HepG2 (cell line): Measurements from ENCODE around the gene ALDH3A2. TPM values are rescaled to one million over a fixed set of nuclear protein-coding genes. Genes with fewer than 3 reads are reported as not detected.

Source experiments
- FOXA3 ChIP-seq: IDR thresholded peaks from 2 replicates; pipeline ENCODE4 v1.6.1; 2016; ENCODE audit warnings: missing genetic modification reagents, missing compliant biosample characterization
- HHEX ChIP-seq: IDR thresholded peaks from 2 replicates; pipeline ENCODE4 v1.6.1; 2016; ENCODE audit warnings: control low read depth
- IRX3 ChIP-seq: sonication (generic); formaldehyde crosslinking; IDR thresholded peaks from 2 replicates; pipeline ENCODE4 v1.8.1; 2023; ENCODE audit warnings: mild to moderate bottlenecking, low read depth, missing genetic modification reagents, borderline replicate concordance
- NFKB2 ChIP-seq: sonication (generic); formaldehyde crosslinking; IDR thresholded peaks from 2 replicates; pipeline ENCODE4 v1.4.0; 2020; ENCODE audit warnings: missing genetic modification reagents, borderline replicate concordance
- POLR2A ChIP-seq, 2 experiments: IDR thresholded peaks; 2 replicates each; pipeline ENCODE4 v1.6.1; 2011; ENCODE audit warnings: low read depth in 2 of 2, low read length in 2 of 2, mild to moderate bottlenecking in 1 of 2, moderate library complexity in 1 of 2; ENCODE audit not compliant: insufficient read depth in 1 of 2
- RBM22 ChIP-seq: fragments of 200-400 bp; formaldehyde crosslinking; optimal IDR thresholded peaks from 2 replicates; pipeline ENCODE3; 2017; ENCODE audit warnings: mild to moderate bottlenecking, low read length, moderate library complexity
- RXRB ChIP-seq: IDR thresholded peaks from 2 replicates; pipeline ENCODE4 v1.6.1; 2016; ENCODE audit warnings: borderline replicate concordance, missing genetic modification reagents, missing compliant biosample characterization
- SALL1 ChIP-seq: sonication (generic); formaldehyde crosslinking; IDR thresholded peaks from 2 replicates; pipeline ENCODE4 v1.8.0; 2022; ENCODE audit warnings: mild to moderate bottlenecking, missing genetic modification reagents
- XBP1 ChIP-seq: sonication (generic); formaldehyde crosslinking; IDR thresholded peaks from 2 replicates; pipeline ENCODE4 v1.5.0; 2020; ENCODE audit warnings: missing genetic modification reagents
- ZMYM3 ChIP-seq: sonication (generic); formaldehyde crosslinking; IDR thresholded peaks from 2 replicates; pipeline ENCODE4 v1.5.1; 2020; ENCODE audit warnings: mild to moderate bottlenecking, missing genetic modification reagents
- ZNF101 ChIP-seq: sonication (generic); formaldehyde crosslinking; IDR thresholded peaks from 2 replicates; pipeline ENCODE4 v1.4.0; 2020; ENCODE audit warnings: mild to moderate bottlenecking, low read depth, missing genetic modification reagents, borderline replicate concordance
- ZNF749 ChIP-seq: sonication (generic); formaldehyde crosslinking; IDR thresholded peaks from 2 replicates; pipeline ENCODE4 v1.8.0; 2022; ENCODE audit warnings: mild to moderate bottlenecking, missing genetic modification reagents, moderate library complexity, borderline replicate concordance
- polyA plus RNA-seq, 8 experiments: library from polyadenylated mRNA; depleted of rRNA in 3 of 8; stranded (reverse) in 7 of 8; unstranded in 1 of 8; fragments of >200 nt; fragmentation: Illumina TruSeq in 4 of 8; extraction: Trizol in 4 of 8; gene quantifications; 2 replicates each; pipeline versions ENCODE4 v1.2.1 to v1.2.3, GENCODE V29; 2011 to 2016; ENCODE audit warnings: low read depth in 4 of 8, missing spikeins in 1 of 8, mixed read lengths in 1 of 8; ENCODE audit not compliant: insufficient read depth in 1 of 8
- total RNA-seq, 5 experiments: library from RNA; depleted of rRNA; stranded (reverse); fragments of >200 nt; fragmentation: Illumina TruSeq; extraction: Trizol; gene quantifications; 2 replicates each; pipeline ENCODE4 v1.2.3, GENCODE V29; 2016; ENCODE audit warnings: low read depth in 1 of 5
- TF ChIP-seq, protein P1 (sequence below): sonication (generic); formaldehyde crosslinking; IDR thresholded peaks from 2 replicates; pipeline ENCODE4 v1.5.1; 2020; ENCODE audit warnings: mild to moderate bottlenecking, missing genetic modification reagents
- TF ChIP-seq, protein P2 (sequence below): sonication (generic); formaldehyde crosslinking; conservative IDR thresholded peaks from 2 replicates; pipeline ENCODE4 v1.4.0; 2020; ENCODE audit warnings: mild to moderate bottlenecking, missing genetic modification reagents, moderate library complexity
- TF ChIP-seq, protein P3 (sequence below): sonication (generic); formaldehyde crosslinking; IDR thresholded peaks from 2 replicates; pipeline ENCODE4 v1.8.1; 2023; ENCODE audit warnings: missing genetic modification reagents, mild to moderate bottlenecking, borderline replicate concordance
- TF ChIP-seq, protein P4 (sequence below): sonication (generic); formaldehyde crosslinking; IDR thresholded peaks from 2 replicates; pipeline ENCODE4 v1.5.0; 2020; ENCODE audit warnings: missing genetic modification reagents, mild to moderate bottlenecking, borderline replicate concordance
- TF ChIP-seq, protein P5 (sequence below): sonication (generic); formaldehyde crosslinking; IDR thresholded peaks from 2 replicates; pipeline ENCODE4 v1.4.0; 2020; ENCODE audit warnings: low read depth, missing genetic modification reagents

The ALDH3A2 gene
- total and polyA plus RNA-seq, 2 of the 13 experiments (the other 11 are each of a cell fraction or from before 2014, with no cell fraction given) = 80.8 to 180 TPM

DNA sequence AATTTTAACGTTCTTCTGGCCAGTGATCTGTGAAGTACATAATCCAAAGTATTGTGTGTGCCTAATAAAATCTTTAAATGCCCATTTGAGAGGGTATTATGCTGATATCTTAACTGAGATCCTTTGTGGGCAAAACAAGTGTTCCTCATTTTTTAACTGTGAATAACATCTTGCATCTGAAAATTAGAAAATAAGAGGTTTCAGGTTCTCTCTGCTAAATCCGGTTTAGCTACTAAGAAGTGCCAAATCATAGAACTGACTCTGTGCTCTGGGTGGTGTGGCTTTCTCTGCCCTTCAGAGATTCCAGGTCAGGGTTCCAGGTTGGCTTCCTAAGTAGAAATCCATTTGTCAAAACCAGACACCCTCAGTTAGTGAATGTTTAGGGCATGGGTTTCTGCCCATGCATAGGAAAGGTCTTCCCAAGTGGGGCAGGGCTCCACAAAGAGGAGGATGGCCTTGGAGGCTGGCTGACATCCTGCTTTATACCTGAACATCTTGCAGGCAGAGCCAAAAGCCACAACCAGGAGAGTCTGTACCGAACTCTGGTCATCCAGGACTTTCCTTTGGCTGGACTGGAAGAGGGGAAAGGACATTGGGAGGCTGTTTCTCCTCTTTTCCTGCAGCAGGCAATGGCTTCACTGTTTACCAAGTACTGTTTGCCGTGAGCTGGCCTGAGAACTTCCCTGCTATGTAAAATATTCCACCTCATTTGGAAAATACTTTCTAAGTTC is 8.5 kb downstream of the ALDH3A2 start (continued):
- TF ChIP-seq, protein P1, sequence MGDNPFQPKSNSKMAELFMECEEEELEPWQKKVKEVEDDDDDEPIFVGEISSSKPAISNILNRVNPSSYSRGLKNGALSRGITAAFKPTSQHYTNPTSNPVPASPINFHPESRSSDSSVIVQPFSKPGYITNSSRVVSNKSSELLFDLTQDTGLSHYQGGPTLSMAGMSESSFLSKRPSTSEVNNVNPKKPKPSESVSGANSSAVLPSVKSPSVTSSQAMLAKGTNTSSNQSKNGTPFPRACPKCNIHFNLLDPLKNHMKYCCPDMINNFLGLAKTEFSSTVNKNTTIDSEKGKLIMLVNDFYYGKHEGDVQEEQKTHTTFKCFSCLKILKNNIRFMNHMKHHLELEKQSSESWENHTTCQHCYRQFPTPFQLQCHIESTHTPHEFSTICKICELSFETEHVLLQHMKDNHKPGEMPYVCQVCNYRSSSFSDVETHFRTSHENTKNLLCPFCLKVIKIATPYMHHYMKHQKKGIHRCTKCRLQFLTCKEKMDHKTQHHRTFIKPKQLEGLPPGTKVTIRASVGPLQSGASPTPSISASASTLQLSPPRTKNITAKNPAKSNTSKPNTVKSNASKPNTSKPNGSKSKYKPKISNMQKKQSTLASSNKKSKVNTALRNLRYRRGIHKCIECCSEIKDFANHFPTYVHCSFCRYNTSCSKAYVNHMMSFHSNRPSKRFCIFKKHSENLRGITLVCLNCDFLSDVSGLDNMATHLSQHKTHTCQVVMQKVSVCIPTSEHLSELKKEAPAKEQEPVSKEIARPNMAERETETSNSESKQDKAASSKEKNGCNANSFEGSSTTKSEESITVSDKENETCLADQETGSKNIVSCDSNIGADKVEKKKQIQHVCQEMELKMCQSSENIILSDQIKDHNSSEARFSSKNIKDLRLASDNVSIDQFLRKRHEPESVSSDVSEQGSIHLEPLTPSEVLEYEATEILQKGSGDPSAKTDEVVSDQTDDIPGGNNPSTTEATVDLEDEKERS (CRISPR knock-in tag) = no peak
- TF ChIP-seq, protein P2, sequence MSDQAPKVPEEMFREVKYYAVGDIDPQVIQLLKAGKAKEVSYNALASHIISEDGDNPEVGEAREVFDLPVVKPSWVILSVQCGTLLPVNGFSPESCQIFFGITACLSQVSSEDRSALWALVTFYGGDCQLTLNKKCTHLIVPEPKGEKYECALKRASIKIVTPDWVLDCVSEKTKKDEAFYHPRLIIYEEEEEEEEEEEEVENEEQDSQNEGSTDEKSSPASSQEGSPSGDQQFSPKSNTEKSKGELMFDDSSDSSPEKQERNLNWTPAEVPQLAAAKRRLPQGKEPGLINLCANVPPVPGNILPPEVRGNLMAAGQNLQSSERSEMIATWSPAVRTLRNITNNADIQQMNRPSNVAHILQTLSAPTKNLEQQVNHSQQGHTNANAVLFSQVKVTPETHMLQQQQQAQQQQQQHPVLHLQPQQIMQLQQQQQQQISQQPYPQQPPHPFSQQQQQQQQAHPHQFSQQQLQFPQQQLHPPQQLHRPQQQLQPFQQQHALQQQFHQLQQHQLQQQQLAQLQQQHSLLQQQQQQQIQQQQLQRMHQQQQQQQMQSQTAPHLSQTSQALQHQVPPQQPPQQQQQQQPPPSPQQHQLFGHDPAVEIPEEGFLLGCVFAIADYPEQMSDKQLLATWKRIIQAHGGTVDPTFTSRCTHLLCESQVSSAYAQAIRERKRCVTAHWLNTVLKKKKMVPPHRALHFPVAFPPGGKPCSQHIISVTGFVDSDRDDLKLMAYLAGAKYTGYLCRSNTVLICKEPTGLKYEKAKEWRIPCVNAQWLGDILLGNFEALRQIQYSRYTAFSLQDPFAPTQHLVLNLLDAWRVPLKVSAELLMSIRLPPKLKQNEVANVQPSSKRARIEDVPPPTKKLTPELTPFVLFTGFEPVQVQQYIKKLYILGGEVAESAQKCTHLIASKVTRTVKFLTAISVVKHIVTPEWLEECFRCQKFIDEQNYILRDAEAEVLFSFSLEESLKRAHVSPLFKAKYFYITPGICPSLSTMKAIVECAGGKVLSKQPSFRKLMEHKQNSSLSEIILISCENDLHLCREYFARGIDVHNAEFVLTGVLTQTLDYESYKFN = 0 out of 2 replicates have a peak, but pooled peaks have one; percentile 28
- no peak for TF ChIP-seq ZNF749 (CRISPR knock-in tag)
- TF ChIP-seq XBP1 (CRISPR knock-in tag) = no peak
- peak; percentile 38 for TF ChIP-seq SALL1
- TF ChIP-seq, protein P3, sequence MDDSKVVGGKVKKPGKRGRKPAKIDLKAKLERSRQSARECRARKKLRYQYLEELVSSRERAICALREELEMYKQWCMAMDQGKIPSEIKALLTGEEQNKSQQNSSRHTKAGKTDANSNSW = no peak
- TF ChIP-seq, protein P4, sequence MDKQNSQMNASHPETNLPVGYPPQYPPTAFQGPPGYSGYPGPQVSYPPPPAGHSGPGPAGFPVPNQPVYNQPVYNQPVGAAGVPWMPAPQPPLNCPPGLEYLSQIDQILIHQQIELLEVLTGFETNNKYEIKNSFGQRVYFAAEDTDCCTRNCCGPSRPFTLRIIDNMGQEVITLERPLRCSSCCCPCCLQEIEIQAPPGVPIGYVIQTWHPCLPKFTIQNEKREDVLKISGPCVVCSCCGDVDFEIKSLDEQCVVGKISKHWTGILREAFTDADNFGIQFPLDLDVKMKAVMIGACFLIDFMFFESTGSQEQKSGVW (CRISPR knock-in tag) = no peak
- peak in 1 of 2 experiments; percentile 24; a peak in 1 of 4 replicates for TF ChIP-seq POLR2A (IDR thresholded peaks at IDR 0.05; ENCODE audit: insufficient read depth in 1 of 2, low read depth in 2 of 2, low read length in 2 of 2)
- peak; percentile 57 for TF ChIP-seq RBM22
- TF ChIP-seq IRX3 (CRISPR knock-in tag) = no peak
- no peak for TF ChIP-seq ZNF101 (CRISPR knock-in tag)
- TF ChIP-seq ZMYM3 = peak; percentile 23; the same call in 1 of the 2 replicates
- TF ChIP-seq, protein P5, sequence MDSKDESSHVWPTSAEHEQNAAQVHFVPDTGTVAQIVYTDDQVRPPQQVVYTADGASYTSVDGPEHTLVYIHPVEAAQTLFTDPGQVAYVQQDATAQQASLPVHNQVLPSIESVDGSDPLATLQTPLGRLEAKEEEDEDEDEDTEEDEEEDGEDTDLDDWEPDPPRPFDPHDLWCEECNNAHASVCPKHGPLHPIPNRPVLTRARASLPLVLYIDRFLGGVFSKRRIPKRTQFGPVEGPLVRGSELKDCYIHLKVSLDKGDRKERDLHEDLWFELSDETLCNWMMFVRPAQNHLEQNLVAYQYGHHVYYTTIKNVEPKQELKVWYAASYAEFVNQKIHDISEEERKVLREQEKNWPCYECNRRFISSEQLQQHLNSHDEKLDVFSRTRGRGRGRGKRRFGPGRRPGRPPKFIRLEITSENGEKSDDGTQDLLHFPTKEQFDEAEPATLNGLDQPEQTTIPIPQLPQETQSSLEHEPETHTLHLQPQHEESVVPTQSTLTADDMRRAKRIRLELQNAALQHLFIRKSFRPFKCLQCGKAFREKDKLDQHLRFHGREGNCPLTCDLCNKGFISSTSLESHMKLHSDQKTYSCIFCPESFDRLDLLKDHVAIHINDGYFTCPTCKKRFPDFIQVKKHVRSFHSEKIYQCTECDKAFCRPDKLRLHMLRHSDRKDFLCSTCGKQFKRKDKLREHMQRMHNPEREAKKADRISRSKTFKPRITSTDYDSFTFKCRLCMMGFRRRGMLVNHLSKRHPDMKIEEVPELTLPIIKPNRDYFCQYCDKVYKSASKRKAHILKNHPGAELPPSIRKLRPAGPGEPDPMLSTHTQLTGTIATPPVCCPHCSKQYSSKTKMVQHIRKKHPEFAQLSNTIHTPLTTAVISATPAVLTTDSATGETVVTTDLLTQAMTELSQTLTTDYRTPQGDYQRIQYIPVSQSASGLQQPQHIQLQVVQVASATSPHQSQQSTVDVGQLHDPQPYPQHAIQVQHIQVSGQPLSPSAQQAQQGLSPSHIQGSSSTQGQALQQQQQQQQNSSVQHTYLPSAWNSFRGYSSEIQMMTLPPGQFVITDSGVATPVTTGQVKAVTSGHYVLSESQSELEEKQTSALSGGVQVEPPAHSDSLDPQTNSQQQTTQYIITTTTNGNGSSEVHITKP (CRISPR knock-in tag) = no peak
- TF ChIP-seq FOXA3 (CRISPR knock-in tag) = no peak; the same call in 1 of the 2 replicates
- no peak for TF ChIP-seq NFKB2 (CRISPR knock-in tag)
- TF ChIP-seq HHEX (CRISPR knock-in tag) = no peak
- 0 out of 2 replicates have a peak, but pooled peaks have one; percentile 16 for TF ChIP-seq RXRB (CRISPR knock-in tag)
